H54 (cell line): ENCODE results near the gene BZW2.
"Not testable (repeated sequence)": the region's sequence is repeated elsewhere in the genome, so short reads cannot be mapped to it uniquely, and the experiment has no call there.

ENCODE experiments used
- DNase-seq: peaks from one replicate; pipeline ENCODE4 v3.0.0; 2011; ENCODE audit warnings: low spot score, mixed read lengths; ENCODE audit not compliant: insufficient read length
- FAIRE-seq: peaks from 3 replicates; lab custom pipeline; 2011; peaks lifted over from hg19 to GRCh38; lab: Jason Lieb, UNC
- POLR2A ChIP-seq: IDR thresholded peaks from 2 replicates; pipeline ENCODE4 v1.6.1; 2011; ENCODE audit warnings: low read depth, mild to moderate bottlenecking, low read length

The BZW2 gene

DNA sequence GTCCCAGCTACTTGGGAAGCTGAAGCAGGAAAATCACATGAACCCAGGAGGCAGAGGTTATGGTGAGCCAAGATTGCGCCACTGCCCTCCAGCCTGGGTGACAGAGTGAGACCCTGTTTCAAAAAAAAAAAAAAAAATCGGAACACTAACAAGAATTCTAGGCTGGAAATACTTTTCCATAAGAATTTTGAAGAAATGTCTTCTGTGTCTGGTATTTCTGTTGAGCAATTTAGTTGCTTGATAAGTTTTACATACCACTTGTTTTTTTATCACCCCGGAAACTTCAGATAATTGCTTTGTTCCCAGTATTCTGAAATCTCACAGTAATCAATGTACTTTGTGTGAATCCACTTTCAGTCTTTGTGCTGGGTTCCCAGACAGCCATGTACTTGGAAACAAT is 25.8 kb downstream of the BZW2 start:
- no peak for DNase-seq
- FAIRE-seq, result no peak

DNA sequence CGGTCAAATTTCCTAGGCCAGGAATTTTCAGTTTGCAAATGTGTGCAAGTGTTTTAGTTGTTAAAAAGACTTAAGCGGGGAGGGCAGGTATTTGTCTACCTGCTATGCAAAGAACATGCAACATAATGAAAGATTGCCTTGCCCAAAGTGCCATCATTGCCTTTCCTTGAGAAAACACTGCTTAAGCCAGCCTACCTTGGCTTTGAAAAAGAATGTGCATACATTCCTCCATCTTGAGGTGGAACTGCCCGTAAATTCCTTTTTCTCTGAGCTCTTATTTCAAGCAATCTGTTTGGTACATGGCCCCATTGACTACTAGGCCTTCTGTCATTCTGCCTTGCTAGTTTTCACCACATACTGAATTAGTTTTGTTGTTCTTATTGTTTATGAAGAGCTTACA is 29.3 kb downstream of the BZW2 start:
- TF ChIP-seq POLR2A, result no peak

More for the DNA sequence above, 25.8 kb downstream of the BZW2 start:
- no peak for TF ChIP-seq POLR2A

DNA sequence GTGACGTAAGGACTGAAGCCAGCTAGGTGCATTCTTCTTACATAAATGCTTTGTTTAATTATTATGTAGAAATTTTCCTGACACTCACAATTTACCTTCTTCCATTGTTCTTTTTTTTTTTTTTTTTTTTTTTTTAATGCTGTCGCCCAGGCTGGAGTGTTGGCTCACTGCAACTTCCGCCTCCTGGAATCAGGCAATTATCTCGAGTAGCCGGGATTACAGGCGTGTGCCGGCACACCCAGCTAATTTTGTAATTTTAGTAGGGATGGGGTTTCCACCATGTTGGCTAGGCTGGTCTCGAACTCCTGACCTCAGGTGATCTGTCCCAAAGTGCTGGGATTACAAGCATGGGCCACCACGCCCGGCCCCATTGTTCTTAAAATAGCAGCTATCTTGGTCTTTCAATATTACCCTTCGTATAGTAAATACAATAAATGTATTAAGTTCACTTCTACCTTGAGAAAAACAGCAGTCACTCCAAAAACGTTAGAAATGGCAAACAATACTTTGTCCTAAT is 32.1 kb downstream of the BZW2 start:
- TF ChIP-seq POLR2A, result no peak
- no peak for FAIRE-seq
- no peak for DNase-seq

More for the DNA sequence above, 29.3 kb downstream of the BZW2 start:
- no peak for FAIRE-seq
- DNase-seq, result no peak

- not testable (repeated sequence) for FAIRE-seq, DNase-seq
These were observed 32.9 kb downstream of the BZW2 start for GRCh38 chr7:16678645-16679566.

- DNase-seq (no peak), FAIRE-seq (peak; percentile 15)
- TF ChIP-seq POLR2A, result no peak
These were observed 39.0 kb downstream of the BZW2 start for GRCh38 chr7:16684935-16685334.

DNA sequence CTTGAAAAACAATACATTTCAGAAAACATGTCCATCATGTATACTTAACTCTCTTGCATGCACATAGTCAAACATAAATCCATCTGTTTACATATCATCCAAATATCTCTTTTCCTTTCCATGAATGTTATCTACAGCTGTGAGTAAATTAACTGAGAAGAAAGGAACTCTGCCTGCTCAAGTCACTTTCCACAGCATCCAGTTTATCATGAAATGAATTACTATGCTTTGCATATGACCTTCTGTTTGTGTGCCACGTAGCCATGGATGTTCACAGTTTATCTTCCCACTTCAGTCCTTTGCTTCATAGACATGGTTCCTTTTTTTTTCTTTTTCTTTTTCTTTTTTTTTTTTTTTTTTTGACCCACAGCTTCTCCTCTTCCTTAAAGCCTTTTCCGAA is 39.6 kb downstream of the BZW2 start:
- FAIRE-seq (peak; percentile 79), DNase-seq (no peak)
- no peak for TF ChIP-seq POLR2A

DNA sequence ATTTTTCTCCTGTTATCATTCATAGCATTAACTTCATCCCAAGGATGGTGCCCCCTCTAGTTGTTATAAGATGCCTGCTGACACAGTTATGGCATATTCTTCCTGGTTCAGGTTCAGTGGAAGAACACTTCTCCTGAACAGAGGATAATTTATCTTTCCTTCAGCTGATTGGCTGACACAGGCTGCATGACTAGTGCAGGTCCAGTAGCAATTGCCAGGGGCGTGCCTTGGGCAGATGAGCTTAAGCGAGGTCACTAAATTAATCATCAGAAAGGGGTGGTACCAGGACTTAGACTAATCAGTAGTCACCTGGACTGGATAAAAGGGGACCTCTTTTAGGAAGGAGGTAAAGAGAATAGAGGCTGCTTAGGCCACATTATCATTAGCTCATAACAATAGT is 42.3 kb downstream of the BZW2 start:
- TF ChIP-seq POLR2A, result no peak
- FAIRE-seq, result peak; percentile 81
- DNase-seq, result no peak

DNA sequence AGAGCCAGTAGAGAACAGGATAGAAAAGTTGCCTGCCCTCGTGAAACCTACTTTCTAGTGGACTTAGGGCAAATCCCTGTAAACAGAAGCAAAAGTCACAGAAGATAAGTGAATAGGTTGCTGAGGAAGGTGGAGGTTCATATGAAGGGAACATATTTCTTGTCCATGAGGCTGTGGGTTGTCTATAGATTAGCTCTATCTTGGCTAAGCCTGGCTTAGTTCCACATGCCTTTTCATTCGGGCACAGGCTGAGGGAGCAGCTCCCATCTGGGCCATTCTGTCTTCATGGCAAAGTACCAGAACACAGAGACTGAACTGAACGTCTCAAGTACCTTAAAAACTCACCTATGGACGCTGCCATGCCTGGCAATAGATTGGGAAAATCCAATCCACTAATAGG is 45.3 kb downstream of the BZW2 start:
- no peak for DNase-seq
- TF ChIP-seq POLR2A, result no peak
- FAIRE-seq, result peak; percentile 48

- DNase-seq (no peak), FAIRE-seq (no peak)
- TF ChIP-seq POLR2A, result no peak
These were observed 47.8 kb downstream of the BZW2 start for GRCh38 chr7:16693601-16694318.

GRCh38 chr7:16694806-16695205 is 48.8 kb downstream of the BZW2 start:
- TF ChIP-seq POLR2A, result no peak
- FAIRE-seq, result no peak

DNA sequence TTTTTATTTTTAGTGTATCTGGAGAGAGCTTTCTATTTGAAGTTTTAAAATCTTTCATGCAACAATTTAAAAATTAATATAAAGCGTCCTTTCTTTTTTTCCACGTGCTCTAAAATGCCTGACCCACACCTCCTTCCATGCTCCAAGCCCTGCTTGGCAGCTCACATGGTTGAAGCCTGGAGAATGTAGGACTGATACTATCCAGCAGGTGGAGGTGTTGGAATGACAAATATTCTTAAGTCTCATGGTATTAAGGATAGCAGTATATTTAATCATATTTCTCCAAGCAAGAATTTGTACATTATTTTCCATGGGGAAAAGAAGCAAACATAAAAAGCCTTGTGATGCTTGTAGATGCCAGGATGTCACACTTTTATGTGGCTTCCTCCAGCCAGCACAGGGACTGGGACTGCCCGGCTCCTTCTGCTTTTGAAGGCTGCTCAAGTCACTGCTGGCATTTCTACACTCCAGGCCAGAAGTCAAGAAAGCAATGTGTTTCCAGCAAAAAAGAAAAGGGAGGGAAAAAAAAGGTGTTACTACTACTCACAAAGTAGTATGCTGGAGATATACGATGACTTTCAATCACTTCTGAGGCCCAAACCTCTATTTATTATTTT is 49.7 kb downstream of the BZW2 start:
- no peak for TF ChIP-seq POLR2A
- no peak for FAIRE-seq
- peak; percentile 31 for DNase-seq

More at GRCh38 chr7:16694806-16695205, 48.8 kb downstream of the BZW2 start:
- DNase-seq, result no peak

DNA sequence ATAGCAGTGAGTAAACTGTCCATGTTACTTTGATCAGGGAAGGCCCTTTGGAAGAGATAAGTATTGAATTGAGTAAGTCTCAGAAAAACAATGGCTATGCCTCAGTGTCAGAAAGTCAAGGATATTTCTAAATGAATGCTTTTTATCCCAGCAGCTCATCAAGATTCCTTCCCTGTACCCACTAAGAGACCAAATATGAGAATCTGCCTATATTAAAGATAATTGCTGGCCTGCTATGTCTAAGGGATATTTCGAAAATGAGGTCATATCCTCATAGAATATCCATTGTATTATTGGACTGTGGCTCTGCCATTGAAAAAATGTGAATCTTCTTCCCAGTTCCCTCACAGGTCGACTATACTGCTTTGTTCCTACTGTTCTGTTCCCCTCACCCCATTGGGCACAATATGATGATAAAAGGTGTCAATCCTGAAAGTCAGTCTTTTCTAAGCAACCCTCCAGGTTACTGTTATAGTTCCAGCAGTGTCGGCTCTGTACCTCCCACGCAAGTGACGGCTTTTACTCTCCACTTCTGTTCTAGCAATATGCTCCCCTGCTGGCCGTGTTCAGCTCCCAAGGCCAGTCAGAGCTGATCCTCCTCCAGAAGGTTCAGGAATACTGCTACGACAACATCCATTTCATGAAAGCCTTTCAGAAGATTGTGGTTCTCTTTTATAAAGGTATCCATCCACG is 51.7 kb downstream of the BZW2 start:
- DNase-seq, result no peak
- FAIRE-seq, result no peak
- TF ChIP-seq POLR2A, result no peak

DNA sequence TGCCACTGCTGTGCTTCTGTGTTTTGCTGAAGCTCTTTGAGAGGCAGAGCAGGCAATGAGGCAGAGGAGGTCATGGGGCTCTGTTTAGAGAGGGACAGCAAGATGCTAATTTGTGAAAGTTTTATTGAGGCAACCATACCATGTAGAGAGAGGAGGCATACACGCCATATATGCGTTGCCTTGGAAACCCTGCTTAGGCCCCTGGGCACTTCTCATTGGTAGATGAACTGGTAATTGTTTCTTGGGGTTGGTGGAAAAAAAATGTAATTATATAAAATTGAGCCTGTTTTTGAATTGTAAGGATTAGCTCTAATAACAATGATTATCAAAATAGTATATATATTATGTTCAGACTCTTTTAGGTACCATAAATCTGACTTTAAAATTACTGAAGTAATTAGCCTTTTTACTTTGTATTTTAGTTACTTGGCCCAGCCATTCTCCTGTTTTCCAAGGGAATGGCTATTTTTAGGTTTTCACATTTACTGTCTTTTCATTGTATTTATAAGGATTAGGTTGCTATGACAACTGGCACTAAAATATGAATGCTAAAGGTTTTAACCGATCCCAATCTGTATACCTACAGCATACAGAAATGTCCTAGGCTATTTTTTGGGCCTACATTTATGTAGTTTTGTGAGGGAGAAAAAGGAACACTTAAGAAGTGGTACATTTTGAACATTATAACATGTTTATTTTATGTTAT is 52.4 kb downstream of the BZW2 start:
- DNase-seq (no peak), FAIRE-seq (no peak)
- TF ChIP-seq POLR2A, result no peak
